ENCODE measurements around the gene OCRL.

OCRL gene

DNA sequence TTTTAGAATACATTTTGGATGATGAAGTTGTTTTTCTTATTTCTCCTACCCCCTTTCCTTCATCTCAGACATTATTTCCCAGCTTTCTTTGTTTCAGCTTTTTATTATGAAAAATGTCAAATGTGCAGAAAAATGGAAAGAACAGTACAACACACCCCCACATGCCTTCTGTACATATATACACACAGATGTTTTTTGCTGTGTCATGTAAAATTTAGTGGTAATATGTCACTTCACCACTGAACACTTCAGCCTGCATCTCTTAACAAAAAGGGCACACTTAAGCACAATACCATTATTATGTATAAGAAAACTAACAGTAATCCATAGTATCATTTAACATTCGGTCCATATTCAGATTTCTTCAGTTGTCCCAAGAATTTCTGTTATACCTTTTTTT lies 37.8 kb downstream of the OCRL start:
- DNase-seq (no peak), ATAC-seq (replicated peaks) (no peak)
- no peaks in the 10 kb centered on the region for H3K9me3 Mint-ChIP-seq
- no peaks in the 10 kb centered on the region for H3K36me3 Mint-ChIP-seq (ENCODE audit: insufficient read depth)
- no peak overlapping the region for H3K27ac Mint-ChIP-seq
- no peaks in the 10 kb centered on the region for H3K27me3 Mint-ChIP-seq
- no peaks in the 10 kb centered on the region for H3K4me1 Mint-ChIP-seq (ENCODE audit: low read depth in 2 of 2)
- H3K4me3 Mint-ChIP-seq, result no peak overlapping the region

- Mint-ChIP-seq H3K27ac (no peak overlapping the region), H3K9me3 (no peaks in the 10 kb centered on the region), H3K36me3 (ENCODE audit: insufficient read depth) (no peaks in the 10 kb centered on the region)
Measured at GRCh38 chrX:129581904-129582303, 41.8 kb downstream of the OCRL start.

DNA sequence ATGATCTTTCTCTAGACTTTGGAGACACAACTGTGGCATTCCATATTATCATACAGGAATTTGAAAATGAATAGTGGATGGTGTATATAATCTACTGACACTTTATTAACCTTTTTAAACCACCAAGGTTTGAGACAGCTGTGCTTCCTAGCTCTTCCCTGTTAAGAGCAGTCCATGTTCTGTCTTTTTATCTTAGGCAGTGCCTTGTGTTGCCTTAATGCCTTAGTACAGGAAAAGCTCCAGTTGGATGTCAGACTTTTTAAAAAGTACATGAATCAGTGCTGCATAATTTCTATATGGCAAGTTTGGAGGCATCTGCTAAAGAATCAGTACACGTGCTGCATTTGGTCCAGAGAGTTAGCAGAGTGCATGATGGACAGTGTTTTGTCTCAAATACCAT lies 45.1 kb downstream of the OCRL start:
- Mint-ChIP-seq H3K27ac (no peak overlapping the region), H3K27me3 (no peaks in the 10 kb centered on the region), H3K4me1 (ENCODE audit: low read depth in 2 of 2) (no peaks in the 10 kb centered on the region), H3K4me3 (no peak overlapping the region), H3K36me3 (ENCODE audit: insufficient read depth) (no peaks in the 10 kb centered on the region), H3K9me3 (no peaks in the 10 kb centered on the region)
- ATAC-seq (replicated peaks), result no peak
- DNase-seq, result no peak

More at GRCh38 chrX:129581904-129582303, 41.8 kb downstream of the OCRL start:
- no peak overlapping the region for H3K4me3 Mint-ChIP-seq
- H3K4me1 Mint-ChIP-seq (ENCODE audit: low read depth in 2 of 2), result no peaks in the 10 kb centered on the region
- DNase-seq (no peak), ATAC-seq (replicated peaks) (no peak)
- H3K27me3 Mint-ChIP-seq, result no peaks in the 10 kb centered on the region

DNA sequence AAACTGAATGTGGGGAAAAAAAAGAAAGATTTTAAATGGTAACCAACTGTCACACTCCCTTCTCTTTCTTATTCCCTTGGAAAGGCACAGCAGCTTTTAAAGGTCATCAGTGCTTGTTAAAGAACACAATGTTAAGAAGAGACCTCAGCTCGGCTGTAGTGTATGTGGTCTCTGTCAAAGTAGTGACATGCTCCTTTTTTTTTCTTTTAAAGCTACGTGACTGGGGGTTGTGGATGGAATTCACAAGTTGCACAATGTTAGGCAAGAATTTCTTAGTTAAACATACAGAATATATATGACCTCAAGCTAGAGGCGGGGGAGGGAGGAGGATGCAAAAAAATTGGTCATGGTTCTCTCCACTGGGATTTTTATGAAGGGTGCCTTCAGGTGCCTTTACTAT lies 45.6 kb downstream of the OCRL start:
- Mint-ChIP-seq H3K4me3 (no peak overlapping the region), H3K27me3 (no peaks in the 10 kb centered on the region), H3K9me3 (no peaks in the 10 kb centered on the region), H3K27ac (no peak overlapping the region), H3K4me1 (ENCODE audit: low read depth in 2 of 2) (no peaks in the 10 kb centered on the region), H3K36me3 (ENCODE audit: insufficient read depth) (no peaks in the 10 kb centered on the region)
- ATAC-seq (replicated peaks), result no peak
- DNase-seq, result no peak

- H3K9me3 Mint-ChIP-seq, result no peaks in the 10 kb centered on the region
- no peak overlapping the region for H3K4me3 Mint-ChIP-seq
- DNase-seq (no peak), ATAC-seq (replicated peaks) (no peak)
- H3K27me3 Mint-ChIP-seq, result no peaks in the 10 kb centered on the region
- no peaks in the 10 kb centered on the region for H3K36me3 Mint-ChIP-seq (ENCODE audit: insufficient read depth)
- no peaks in the 10 kb centered on the region for H3K4me1 Mint-ChIP-seq (ENCODE audit: low read depth in 2 of 2)
- H3K27ac Mint-ChIP-seq, result no peak overlapping the region
Measured at GRCh38 chrX:129586446-129586845, 46.4 kb downstream of the OCRL start.

DNA sequence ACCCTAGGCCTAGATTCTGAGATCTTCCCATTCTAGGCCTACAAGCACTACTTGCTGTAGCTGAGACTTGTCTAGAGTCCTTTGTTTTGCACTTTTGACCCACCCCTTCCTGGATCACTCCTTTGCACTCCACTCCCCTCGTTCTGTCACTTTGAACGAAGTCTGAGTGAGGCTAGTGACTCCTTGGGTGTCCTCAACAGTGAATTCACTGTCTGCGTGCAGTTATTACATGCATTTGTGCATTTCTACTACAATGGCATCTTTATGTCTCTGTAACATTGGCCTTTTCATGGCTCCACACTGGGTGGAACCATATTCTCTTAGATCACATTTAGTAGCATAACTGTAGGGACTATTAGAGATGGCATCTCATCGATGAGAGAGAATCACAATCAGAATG lies 50.5 kb downstream of the OCRL start:
- Mint-ChIP-seq H3K27me3 (no peaks in the 10 kb centered on the region), H3K4me3 (no peak overlapping the region), H3K4me1 (ENCODE audit: low read depth in 2 of 2) (no peaks in the 10 kb centered on the region), H3K27ac (no peak overlapping the region), H3K36me3 (ENCODE audit: insufficient read depth) (no peaks in the 10 kb centered on the region), H3K9me3 (no peaks in the 10 kb centered on the region)
- ATAC-seq (replicated peaks) (no peak), DNase-seq (no peak)

GRCh38 chrX:129593137-129593536 lies 53.1 kb downstream of the OCRL start:
- Mint-ChIP-seq H3K27ac (no peak overlapping the region), H3K27me3 (no peaks in the 10 kb centered on the region), H3K4me3 (no peak overlapping the region), H3K9me3 (no peaks in the 10 kb centered on the region), H3K4me1 (ENCODE audit: low read depth in 2 of 2) (no peaks in the 10 kb centered on the region), H3K36me3 (ENCODE audit: insufficient read depth) (no peaks in the 10 kb centered on the region)
- ATAC-seq (replicated peaks), result no peak
- DNase-seq, result no peak

GRCh38 chrX:129594781-129595180 lies 54.7 kb downstream of the OCRL start:
- H3K9me3 Mint-ChIP-seq, result no peaks in the 10 kb centered on the region
- DNase-seq (no peak), ATAC-seq (replicated peaks) (no peak)
- H3K36me3 Mint-ChIP-seq (ENCODE audit: insufficient read depth), result no peaks in the 10 kb centered on the region
- H3K27me3 Mint-ChIP-seq, result peaks cover 3 to 4% of the 10 kb centered on the region in 2 donors
- no peak overlapping the region for H3K4me3 Mint-ChIP-seq
- H3K27ac Mint-ChIP-seq, result no peak overlapping the region
- H3K4me1 Mint-ChIP-seq (ENCODE audit: low read depth in 2 of 2), result no peaks in the 10 kb centered on the region

- H3K27me3 Mint-ChIP-seq, result peaks cover 7 to 9% of the 10 kb centered on the region in 2 donors
- no peak overlapping the region for H3K27ac Mint-ChIP-seq
- no peaks in the 10 kb centered on the region for H3K4me1 Mint-ChIP-seq (ENCODE audit: low read depth in 2 of 2)
- no peaks in the 10 kb centered on the region for H3K36me3 Mint-ChIP-seq (ENCODE audit: insufficient read depth)
- H3K4me3 Mint-ChIP-seq, result no peak overlapping the region
- ATAC-seq (replicated peaks) (no peak), DNase-seq (no peak)
- no peaks in the 10 kb centered on the region for H3K9me3 Mint-ChIP-seq
Measured at GRCh38 chrX:129596077-129596476, 56.0 kb downstream of the OCRL start.

- Mint-ChIP-seq H3K27ac (no peak overlapping the region), H3K36me3 (ENCODE audit: insufficient read depth) (no peaks in the 10 kb centered on the region), H3K9me3 (no peaks in the 10 kb centered on the region), H3K4me3 (no peak overlapping the region), H3K27me3 (peaks cover 7 to 9% of the 10 kb centered on the region in 2 donors), H3K4me1 (ENCODE audit: low read depth in 2 of 2) (peaks cover 4 to 5% of the 10 kb centered on the region in 2 donors)
- ATAC-seq (replicated peaks) (no peak), DNase-seq (no peak)
Measured at GRCh38 chrX:129597905-129598304, 57.8 kb downstream of the OCRL start.

GRCh38 chrX:129599499-129599898 lies 59.4 kb downstream of the OCRL start:
- H3K36me3 Mint-ChIP-seq (ENCODE audit: insufficient read depth), result no peaks in the 10 kb centered on the region
- no peak overlapping the region for H3K4me3 Mint-ChIP-seq
- H3K9me3 Mint-ChIP-seq, result no peaks in the 10 kb centered on the region
- no peak for ATAC-seq (replicated peaks)
- peaks cover 8 to 10% of the 10 kb centered on the region in 2 donors for H3K4me1 Mint-ChIP-seq (ENCODE audit: low read depth in 2 of 2)
- peaks cover 7 to 9% of the 10 kb centered on the region in 2 donors for H3K27me3 Mint-ChIP-seq
- DNase-seq, result no peak
- no peak overlapping the region for H3K27ac Mint-ChIP-seq

GRCh38 chrX:129599996-129600395 lies 59.9 kb downstream of the OCRL start:
- Mint-ChIP-seq H3K4me3 (no peak overlapping the region), H3K4me1 (ENCODE audit: low read depth in 2 of 2) (peaks cover 8 to 10% of the 10 kb centered on the region in 2 donors), H3K36me3 (ENCODE audit: insufficient read depth) (no peaks in the 10 kb centered on the region), H3K9me3 (no peaks in the 10 kb centered on the region), H3K27ac (no peak overlapping the region), H3K27me3 (peaks cover 7 to 9% of the 10 kb centered on the region in 2 donors)
- DNase-seq, result no peak
- ATAC-seq (replicated peaks), result no peak

DNA sequence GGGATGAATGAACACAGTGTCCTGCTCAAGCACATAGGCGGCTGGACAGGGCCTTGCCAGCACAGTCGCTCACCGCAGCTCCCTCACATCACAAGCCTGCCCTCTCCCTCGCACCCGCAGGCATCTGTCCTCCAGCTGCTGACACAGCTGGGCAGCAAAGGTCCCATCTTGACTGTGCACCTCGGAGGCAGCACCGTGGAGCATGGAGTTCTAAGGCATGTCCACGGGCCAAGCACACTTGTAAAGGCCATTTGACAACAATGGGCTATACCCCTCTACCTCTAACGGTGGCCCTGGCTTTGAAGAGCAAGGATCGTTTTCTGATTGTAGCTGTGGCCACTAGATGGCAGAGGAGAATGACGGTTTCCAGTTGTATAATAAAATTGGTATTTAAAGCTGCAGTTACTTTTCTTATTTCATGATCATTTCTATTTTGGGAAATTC lies 60.9 kb downstream of the OCRL start:
- ATAC-seq (replicated peaks), result peak; percentile 52
- Mint-ChIP-seq H3K27me3 (peaks cover 7 to 9% of the 10 kb centered on the region in 2 donors), H3K4me3 (no peak overlapping the region), H3K4me1 (ENCODE audit: low read depth in 2 of 2) (peaks cover 8 to 12% of the 10 kb centered on the region in 2 donors), H3K36me3 (ENCODE audit: insufficient read depth) (no peaks in the 10 kb centered on the region), H3K9me3 (no peaks in the 10 kb centered on the region), H3K27ac (no peak overlapping the region)
- peak in 1 of 3 experiments; percentile 9 for DNase-seq

DNA sequence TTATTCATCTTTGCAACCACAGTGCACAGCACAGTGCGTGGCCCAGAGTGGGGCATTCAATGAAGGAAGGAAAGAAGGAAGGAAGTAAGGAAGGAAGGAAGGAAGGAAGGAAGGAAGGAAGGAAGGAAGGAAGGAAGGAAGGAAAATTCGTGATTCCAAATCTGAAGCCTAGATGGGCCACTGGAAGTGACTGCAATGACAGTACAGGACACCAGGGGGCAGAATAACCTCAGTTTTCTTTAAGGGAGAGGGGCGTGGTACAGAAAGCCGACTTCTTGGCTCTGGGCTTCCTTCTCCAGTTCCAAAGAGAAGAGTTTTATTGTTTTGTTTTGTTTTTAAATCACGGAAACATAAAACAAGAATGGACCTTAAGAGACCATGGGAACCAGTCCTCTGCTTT lies 66.9 kb downstream of the OCRL start:
- peak overlapping the region in 1 of 2 donors; percentile 20 for H3K4me3 Mint-ChIP-seq
- H3K27ac Mint-ChIP-seq, result no peak overlapping the region
- ATAC-seq (replicated peaks) (peak; percentile 70), DNase-seq (peak; percentile 41 to 53 (median 49))
- no peaks in the 10 kb centered on the region for H3K36me3 Mint-ChIP-seq (ENCODE audit: insufficient read depth)
- H3K4me1 Mint-ChIP-seq (ENCODE audit: low read depth in 2 of 2), result peaks cover 4 to 13% of the 10 kb centered on the region in 2 donors
- H3K9me3 Mint-ChIP-seq, result no peaks in the 10 kb centered on the region
- no peaks in the 10 kb centered on the region for H3K27me3 Mint-ChIP-seq

DNA sequence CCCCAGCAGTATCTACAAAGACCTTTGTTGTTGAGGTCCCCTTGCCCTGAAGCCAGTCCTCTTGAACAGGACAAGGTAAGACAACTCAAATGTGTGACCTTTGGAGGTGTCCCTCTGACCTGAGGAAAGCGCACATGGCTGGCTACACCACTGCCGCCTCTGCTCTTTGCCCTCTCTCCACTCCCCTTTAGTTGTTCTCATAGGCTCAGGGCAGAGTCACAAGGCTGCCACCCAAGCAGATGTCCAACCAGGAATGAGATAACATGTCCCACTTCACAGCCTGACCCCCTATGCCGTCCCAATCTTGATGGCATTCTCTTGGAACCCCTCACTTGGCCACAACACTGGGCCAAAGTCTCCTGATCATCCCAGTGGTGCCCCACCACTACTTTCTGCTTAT lies 68.4 kb downstream of the OCRL start:
- Mint-ChIP-seq H3K36me3 (ENCODE audit: insufficient read depth) (no peaks in the 10 kb centered on the region), H3K4me3 (no peak overlapping the region), H3K9me3 (no peaks in the 10 kb centered on the region), H3K27me3 (no peaks in the 10 kb centered on the region), H3K27ac (no peak overlapping the region), H3K4me1 (ENCODE audit: low read depth in 2 of 2) (peaks cover 4 to 10% of the 10 kb centered on the region in 2 donors)
- DNase-seq (no peak), ATAC-seq (replicated peaks) (no peak)

Measured in effector memory CD8-positive, alpha-beta T cell (primary cell).